NCI-H460 (cell line): ENCODE measurements around the gene GPR156. TPM values are rescaled to one million over a fixed set of nuclear protein-coding genes. Genes with fewer than 3 reads are reported as not detected.

Experiments used
- DNase-seq: peaks from one replicate; pipeline ENCODE4 v3.0.0-alpha.2; 2016; ENCODE audit warnings: low read depth; ENCODE audit errors: extremely low read depth
- total RNA-seq: library from RNA; depleted of rRNA; stranded (reverse); fragments of >200 nt; shearing (Covaris generic); gene quantifications from 2 replicates; pipeline ENCODE4 v1.2.3, GENCODE V29; 2014

GPR156 gene
- total RNA-seq, 1 experiment from 2014 or later: 0.40 TPM

DNA sequence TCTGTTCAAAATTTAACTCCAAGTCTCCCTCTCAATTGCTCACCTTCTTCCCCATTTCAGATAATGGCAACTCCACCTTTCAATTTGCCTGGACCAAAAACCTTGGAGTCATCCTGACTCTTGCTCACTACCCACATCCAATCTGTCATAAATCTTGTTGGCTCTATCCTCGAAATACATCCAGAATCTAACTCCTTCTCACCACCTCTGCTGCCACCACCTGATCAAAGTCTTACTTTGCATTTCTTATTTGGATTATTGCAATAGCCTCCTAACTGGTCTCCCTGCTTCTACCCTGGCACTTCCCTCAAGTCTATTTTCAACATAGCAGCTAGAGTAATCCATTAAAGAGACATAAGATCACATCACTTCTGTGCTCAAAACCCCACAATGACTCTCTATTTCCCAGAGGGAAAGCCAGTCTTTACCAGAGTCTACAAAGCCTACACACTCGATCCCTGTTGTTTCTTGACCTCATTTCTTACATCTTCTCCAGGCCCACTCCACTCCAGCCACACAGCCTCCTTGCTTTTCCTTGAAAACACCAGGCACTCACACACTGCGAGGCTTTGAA lies 86.6 kb downstream of the GPR156 start:
- DNase-seq: peak; percentile 40

DNA sequence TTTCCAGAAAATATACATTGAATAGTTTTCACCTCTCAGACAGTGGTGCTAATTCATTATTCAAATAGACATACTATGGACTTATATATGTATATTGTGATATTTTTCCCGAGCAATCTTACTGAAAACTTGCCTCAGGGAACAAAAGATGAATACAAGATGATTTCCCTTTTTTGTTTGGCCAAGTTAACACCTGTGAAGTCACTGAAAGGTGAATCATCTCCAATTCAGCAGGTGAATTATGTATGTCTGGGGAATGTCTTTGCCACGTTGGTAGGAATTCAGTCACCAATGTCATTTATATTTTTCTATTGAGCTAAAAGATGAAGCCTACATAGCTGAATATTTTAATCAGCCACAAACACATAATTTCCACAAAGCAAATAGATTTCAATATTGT lies 88.2 kb downstream of the GPR156 start:
- no peak for DNase-seq

DNA sequence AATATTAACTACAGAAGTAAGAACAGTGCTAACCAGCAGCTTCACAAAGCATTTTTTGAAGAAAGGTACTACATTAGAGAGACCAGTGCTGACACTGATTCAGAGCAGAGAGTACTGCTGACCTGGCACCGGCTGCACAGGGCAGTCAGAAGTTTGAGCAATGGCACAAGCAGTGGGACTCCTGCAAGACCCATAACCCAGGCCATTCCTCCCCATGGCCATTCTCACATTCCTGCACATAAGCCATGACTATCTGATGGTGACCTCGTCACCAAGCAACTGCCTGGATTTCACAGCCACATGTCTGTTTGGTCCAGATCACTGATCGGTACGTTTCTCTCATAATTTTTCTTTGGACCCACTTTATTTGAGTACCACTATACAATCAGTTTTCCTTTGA lies 88.7 kb downstream of the GPR156 start:
- no peak for DNase-seq

DNA sequence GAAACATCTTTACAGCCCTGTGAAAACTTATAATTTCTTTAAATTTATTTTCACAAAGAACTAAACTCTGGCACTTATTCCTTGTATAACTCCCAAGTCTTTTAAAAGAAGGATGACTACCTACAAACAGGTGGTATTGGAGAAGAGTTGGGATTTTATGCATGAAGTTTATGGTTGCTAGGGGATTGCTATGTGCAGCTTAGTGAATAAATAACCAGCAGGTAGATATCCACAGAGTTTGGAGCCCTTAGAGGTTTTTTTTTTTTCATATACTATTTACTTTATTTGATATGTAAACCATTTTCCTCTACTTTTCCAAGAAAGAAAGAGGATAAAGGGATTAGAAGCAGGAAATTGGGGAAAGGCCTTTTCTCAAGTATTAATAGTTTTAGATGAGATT lies 91.5 kb downstream of the GPR156 start:
- DNase-seq: no peak

DNA sequence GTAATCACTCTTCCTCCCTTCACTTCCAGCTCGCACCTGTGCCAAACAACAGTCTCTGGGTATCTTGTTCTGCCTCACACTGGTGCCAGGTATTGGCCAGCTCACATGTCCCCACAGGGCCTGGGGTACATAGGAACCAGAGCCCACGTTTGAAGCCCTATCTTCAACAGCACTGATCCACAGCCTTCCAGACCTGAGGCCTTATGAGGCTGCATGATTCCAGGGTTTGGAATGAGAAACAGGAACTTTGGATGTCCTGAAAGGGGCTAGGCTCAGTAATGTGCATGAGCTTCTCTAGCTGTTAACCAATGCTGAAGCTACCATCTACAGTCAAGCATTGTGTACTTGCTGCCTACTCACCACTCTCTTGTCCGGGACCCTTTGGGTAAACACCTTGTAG lies 92.4 kb downstream of the GPR156 start:
- no peak for DNase-seq

DNA sequence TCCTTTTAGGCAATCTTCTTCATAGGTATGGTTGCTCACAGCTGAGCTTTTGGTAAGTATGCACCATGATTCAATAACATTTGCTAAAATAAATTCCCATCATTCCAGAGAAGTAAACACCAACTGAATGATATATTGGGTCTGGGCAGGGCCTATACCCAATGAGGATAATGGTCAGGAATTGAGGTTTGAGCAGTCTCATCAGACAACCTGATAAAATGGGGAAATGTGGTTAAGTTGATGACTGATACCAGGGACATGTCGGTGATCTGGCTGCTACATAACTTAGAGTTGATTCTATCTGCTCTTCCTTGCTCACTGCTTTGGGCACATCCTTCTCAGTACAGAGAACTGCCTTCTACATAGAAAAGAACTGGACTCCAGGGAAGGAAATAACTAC lies 92.9 kb downstream of the GPR156 start:
- DNase-seq: no peak

DNA sequence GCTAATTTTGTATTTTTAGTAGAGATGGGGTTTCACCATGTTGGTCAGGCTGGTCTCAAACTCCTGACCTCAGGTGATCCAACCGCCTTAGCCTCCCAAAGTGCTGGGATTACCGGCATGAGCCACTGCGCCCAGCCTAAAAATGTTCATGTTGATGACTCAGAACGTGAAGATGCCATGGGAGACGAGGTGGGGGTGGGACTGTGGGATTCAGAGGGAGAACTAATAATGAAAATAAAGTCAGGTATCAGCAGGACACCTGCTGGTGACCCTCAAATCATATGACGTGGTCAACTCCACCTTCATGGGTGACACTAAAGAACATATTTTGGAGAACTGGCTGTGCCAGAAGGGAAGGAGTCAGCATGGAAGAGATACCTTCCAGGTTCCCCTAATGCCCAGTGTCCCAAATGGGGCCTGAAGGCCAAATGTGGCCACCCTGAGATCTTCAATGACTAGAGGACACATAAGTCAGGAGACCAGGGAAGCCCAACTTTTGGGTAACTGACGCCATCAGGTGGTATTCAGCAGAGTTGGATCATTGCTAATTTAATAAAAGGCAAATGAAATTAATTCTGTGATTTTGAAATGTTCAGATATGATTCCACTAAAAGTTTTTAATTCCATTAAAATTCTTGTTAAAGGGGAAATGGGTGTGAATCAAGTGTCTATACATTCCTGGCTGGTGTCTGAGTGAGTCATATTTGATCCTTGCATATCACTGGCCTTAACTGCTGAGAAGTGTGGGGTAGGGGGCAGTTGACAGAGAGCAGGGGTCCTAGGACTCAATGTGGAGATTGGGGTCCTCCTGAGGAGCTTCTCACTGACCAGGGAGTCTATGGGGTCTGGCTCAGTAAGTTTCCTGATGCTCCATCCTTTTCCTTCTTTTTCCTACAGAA lies 102.2 kb downstream of the GPR156 start:
- DNase-seq: no peak

DNA sequence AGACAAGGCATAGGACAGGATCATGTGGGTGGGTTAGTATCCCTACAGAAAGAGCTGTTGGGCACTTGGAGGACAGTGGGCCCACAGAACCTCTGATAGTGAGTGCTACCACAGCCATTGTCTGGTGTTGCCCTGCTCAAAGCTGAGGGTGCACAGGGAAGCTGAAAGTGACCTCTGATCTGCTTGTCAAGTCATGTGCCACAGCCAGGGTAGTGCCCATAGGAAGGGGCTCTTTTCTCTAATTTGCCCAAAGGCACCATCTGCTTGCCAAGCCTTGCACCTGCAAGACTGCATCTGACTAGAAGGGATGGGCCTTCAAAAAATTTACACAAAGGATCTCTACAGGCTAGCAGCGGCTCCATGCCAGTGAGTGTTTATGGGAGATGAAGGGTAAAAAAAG lies 103.4 kb downstream of the GPR156 start:
- no peak for DNase-seq

DNA sequence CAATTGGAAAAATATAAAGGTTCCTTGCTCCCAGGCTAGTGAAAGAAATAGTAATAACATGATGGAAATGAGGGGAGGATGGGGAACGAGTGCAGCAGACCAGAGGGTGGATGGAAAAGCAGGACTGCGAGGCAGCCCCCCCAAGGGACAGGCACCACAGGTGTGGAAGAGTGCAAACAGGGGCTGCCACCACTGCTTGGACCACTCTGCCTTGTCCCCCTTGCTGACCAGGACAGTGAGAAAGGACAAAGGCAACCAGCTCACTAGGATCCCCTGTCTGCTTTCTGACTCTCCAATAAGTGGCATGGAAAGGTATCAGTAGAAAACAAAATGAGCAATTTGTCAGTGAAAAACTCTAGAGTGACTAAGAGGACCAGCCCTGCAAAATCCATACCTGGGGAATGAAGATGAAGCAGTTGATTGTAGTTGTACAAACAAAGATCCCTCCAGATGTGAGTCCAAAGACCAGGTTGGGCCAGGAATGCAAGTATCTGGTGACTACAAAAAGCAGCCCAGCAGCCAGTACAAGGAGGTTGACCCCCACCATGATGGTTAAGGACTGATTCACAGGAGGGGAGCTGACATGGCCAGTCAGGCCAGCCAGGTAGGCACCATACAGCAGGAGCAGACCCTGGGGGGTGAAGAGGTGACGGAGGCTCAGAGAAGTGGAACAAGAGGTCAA lies 104.2 kb downstream of the GPR156 start:
- no peak for DNase-seq

DNA sequence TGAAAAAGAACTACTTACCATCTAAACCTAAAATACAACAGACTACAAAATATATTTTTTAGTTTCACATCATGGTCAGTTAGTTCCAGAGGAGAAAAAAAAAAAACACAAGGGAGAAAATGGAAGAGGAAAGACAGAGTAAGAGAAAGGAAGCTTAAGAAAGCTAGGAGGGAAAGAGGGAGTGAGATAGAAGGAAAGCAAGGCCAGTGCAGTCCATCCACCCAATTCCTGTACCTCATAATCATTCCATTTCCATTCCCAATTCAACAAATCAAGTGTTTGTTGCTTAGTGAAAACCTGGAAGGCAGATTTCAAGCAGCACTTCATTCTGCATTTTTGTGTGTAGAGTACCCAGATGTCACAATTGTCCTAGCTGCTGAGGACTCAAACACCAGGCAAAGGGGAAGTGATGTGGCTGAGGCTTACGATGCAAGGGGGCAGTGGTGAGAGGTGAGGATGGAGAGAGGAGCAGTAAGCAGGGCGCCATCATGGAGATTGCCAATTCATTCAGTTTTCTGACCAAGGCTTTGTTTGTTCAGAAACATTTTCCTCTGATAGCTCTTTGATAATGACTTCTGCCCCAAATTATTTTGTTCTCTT lies 107.2 kb downstream of the GPR156 start:
- DNase-seq: peak; percentile 67

DNA sequence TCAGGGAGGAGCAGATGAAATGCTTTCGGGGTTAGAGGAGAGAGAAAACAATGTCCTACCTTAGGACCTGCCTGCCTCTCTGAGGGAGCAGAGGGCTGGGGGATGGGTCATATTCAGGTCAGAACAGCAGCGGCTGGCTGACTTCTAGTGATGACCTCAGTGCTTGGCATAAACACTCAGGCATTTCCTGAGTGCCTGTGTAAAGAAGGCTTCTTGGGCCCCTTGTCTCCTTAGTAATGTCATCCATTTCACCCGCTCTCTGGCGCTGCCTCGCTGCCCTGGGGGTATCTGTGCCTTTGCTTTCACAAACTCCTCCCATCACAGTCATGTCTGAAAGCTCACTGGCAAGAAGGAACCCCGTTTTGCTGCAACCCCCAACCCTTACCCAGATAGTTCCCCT lies 107.9 kb downstream of the GPR156 start:
- peak; percentile 88 for DNase-seq

DNA sequence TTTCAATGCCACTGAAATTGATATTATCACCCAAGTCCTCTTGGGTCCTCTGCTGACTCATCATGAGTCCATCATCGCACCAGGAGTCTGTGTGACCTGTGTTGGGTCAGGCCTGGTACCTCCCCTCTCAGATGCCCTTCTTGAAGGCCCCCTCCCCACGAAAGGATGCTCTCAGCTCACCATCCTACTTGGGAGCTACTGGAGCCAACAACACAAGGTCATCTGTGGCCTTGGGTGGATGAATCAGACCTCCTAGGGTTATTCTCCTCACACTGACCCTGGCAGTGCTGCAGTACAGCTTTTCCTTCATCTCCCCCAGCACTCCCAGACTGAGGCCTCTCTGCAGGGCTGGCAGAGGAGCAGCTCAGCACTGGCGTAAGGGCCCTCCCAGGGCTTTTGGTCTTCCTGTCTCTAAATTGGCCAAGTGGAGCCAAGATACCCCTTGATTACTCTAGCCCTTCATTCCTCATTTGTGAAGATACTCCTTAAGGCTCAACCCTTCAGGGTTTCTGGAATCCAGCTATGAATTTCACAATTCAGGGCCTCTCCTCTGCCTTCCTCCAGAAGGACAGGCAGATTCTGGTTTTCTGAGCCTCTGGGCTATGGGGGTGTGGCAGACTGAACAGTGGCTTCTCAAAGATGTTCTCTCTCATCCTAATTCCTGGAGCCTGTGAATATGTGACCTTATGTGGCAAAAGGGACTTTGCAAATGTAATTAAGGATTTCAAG lies 110.0 kb downstream of the GPR156 start:
- DNase-seq: no peak

DNA sequence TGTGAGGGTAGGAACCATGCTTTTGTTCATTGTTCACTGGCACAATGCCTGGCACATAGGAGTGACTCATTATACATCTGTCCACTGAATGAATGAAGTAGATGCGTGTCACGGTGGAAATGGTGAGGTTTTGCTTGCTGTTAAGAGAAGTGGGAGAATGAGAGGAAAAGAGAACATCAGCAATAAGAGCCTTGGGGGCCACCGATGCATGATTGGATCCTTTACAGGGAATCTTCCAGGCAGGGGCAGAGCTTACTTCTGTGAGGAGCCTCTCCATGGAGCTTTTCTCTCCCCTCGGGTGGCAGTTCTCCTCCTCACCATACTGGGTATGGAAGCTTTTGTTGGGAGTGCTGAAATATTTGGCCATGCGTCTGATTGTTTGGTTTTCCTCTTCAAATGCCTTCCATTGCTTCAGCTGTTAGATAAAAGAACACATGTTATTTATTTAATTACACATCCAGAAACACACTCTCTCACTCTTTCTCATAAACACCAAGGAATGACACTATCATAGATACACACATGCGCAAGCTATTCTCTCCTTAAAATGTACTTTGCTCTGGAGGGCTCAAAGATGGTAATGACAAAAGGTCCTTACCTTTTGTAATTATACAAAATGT lies 111.9 kb downstream of the GPR156 start:
- no peak for DNase-seq

DNA sequence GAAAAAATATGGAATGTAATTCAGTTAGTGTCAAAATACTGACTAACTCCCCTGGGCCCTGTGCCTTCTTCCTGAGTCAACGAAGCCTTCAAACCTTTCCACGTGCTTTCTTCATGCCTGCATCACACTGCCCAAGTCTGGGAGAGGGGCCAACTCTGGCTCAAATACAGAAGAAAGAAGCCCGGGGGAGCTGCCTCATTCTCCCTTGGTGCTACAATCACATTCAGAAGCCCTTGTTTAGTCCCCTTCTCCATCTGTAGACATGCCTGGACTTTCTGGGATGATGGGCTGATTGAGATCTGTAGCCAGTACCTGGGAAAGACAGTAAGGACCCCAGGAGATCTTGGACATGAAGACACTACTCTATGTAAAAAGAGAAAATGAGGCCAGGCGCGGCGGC lies 113.0 kb downstream of the GPR156 start:
- no peak for DNase-seq

DNA sequence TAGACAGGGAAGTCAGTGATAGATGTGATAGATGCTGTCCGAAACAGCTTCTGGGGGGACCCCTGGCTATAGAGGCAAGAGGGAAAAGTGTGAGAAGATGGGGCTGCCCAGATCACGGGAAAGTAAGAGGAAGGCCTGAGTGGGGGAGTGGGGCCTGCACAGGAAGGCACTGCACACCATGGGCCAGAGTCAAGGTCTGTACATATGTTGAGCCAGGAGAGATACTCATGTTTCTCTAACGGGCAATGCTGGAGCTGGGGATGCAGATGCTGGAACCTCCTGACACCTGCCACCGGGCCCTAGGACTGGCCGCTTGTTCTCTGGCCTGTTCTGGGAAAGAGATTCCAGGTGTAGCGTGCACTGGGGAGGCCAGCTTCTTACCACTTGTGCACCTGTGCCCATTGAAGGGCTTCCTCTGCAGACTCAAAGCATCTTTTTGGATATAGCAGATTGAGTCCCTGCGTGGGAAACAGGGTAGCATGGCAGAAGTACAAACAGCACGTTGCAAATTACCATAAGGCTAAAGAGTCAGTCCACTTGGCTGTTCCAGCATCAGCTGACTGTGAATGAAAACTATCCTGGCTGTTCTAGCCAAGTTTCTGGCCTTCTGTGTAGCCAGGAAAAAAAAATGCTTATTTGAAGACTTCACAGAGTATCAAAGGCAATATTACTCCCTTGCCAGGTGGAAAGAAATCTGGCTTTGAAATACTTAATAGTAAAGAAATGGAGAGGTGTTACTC lies 113.7 kb downstream of the GPR156 start:
- DNase-seq: no peak

DNA sequence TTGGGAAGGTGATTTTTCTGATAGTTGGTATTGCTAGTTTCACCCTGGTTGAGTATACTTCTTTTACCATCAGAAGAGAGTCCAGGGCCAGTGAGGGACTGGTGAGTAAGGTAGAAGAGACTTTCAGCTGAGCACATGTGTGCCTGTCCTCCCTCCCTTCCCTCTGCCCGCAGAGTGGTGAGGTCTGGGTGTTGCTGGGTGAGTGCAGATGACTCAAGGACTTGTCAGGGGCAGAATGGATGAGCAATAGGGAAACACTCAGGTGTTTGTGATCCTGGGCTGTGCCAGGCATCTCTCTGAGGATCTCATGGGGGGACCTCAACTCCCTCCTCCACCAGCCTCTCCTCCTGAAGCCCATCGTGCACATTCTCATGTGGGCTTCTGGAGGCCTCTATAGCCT lies 114.8 kb downstream of the GPR156 start:
- no peak for DNase-seq

DNA sequence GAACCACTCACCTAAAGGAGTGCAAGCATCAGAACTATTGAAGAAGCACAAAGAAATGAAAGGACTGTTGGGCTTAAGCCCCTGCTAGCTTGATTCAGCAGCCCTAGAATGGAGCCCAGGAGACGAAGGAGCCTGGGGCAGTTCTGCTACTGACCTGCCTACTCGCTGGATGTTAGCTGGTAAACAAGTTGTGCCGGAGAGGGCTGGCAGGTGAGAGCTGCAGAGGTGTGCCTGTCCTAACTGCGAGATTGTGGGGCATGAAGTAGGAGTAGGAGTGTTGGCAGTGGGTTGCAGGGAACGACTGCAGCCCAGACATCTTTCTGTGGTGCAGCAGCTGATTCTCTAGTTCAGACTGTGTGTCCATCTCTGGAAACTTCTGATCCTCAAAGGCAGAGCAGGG lies 115.6 kb downstream of the GPR156 start:
- DNase-seq: no peak

DNA sequence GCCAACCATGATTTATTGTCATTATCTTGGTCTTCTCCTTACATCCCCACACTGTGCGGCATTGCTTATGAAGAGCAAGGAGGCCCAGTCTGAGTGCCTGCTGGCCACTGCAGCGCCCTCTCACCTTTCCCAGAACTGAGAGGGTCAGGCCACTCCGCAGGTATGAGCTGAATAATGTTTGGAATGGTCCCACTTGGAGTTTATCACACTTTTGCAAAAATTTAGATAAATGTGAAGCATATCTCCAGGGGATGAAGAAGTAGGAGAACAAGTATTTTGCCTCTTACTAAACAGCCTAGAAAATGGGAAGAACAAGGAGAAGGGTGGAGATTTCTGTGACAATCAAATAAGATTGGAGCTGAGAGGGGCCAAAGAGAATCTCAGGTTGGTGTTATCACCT lies 116.4 kb downstream of the GPR156 start:
- DNase-seq: no peak

DNA sequence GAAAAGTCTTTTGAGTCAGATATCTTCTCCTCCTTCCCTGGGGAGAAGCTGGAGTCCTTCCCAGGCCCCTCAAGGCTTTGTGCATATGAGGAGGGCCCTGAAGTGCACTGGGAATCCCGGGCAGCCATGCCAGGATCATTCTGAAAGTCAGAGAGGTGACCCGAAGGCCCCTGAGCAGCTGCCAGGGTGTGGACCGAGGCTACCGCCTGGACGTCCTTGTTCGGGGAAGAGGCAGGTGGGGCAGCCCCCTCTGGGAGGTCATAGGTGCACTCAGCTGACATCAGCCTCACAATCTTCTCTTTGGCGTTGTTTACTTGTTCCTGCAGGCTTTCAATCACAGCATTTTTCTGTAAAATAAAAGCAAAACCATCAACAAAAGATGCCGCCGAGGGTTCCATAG lies 117.0 kb downstream of the GPR156 start:
- DNase-seq: no peak

DNA sequence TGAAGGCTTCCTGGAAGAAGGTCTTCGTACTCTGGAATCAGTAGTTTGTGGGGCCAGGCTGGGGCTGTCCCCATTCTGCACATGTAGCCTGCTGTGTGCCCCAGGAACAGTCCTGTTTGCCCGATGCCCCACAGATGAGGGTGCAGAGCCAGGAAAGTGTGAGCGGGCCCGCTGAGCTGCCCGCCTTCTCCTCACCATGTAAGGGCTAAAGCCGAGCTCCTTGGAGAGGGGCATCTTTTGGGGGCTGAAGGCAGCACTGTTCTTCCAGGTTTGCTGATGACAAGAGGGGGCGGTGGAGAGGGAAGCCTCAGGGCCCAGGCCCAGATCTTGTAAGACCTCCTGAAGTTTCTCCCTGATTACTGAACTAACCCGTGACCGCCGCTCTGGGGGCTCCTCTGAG lies 117.5 kb downstream of the GPR156 start:
- no peak for DNase-seq
